ENCODE data around the gene APOO.

The APOO gene

GRCh38 chrX:23797371-23798128, 110.2 kb downstream of the APOO start:
- H3K4me1 Mint-ChIP-seq: no peaks in the 10 kb centered on the region
- no peaks in the 10 kb centered on the region for H3K36me3 Mint-ChIP-seq
- no peak overlapping the region for H3K27ac Mint-ChIP-seq
- no peak overlapping the region for H3K4me3 Mint-ChIP-seq
- H3K27me3 Mint-ChIP-seq: no peaks in the 10 kb centered on the region
- H3K9me3 Mint-ChIP-seq: no peaks in the 10 kb centered on the region

GRCh38 chrX:23795221-23795620, 112.5 kb downstream of the APOO start:
- Mint-ChIP-seq H3K27ac (no peak overlapping the region), H3K4me1 (no peaks in the 10 kb centered on the region), H3K36me3 (no peaks in the 10 kb centered on the region), H3K9me3 (no peaks in the 10 kb centered on the region), H3K4me3 (no peak overlapping the region), H3K27me3 (no peaks in the 10 kb centered on the region)

GRCh38 chrX:23792861-23793553, 114.7 kb downstream of the APOO start:
- Mint-ChIP-seq H3K27me3 (no peaks in the 10 kb centered on the region), H3K36me3 (no peaks in the 10 kb centered on the region), H3K4me1 (no peaks in the 10 kb centered on the region), H3K27ac (no peak overlapping the region), H3K4me3 (no peak overlapping the region), H3K9me3 (no peaks in the 10 kb centered on the region)

GRCh38 chrX:23790155-23790497, 117.6 kb downstream of the APOO start:
- Mint-ChIP-seq H3K4me1 (peaks cover 8% of the 10 kb centered on the region), H3K4me3 (no peak overlapping the region), H3K36me3 (peaks cover 7% of the 10 kb centered on the region), H3K27ac (no peak overlapping the region), H3K9me3 (no peaks in the 10 kb centered on the region), H3K27me3 (no peaks in the 10 kb centered on the region)

GRCh38 chrX:23789386-23790154, 118.2 kb downstream of the APOO start:
- no peak overlapping the region for H3K27ac Mint-ChIP-seq
- H3K4me3 Mint-ChIP-seq: no peak overlapping the region
- H3K9me3 Mint-ChIP-seq: no peaks in the 10 kb centered on the region

GRCh38 chrX:23788946-23789345, 118.8 kb downstream of the APOO start:
- no peak overlapping the region for H3K27ac Mint-ChIP-seq
- H3K27me3 Mint-ChIP-seq: no peaks in the 10 kb centered on the region
- peaks cover 17% of the 10 kb centered on the region for H3K36me3 Mint-ChIP-seq
- H3K4me3 Mint-ChIP-seq: no peak overlapping the region
- H3K9me3 Mint-ChIP-seq: no peaks in the 10 kb centered on the region
- H3K4me1 Mint-ChIP-seq: peaks cover 20% of the 10 kb centered on the region

More at GRCh38 chrX:23789386-23790154, 118.2 kb downstream of the APOO start:
- peaks cover 13% of the 10 kb centered on the region for H3K4me1 Mint-ChIP-seq
- H3K27me3 Mint-ChIP-seq: no peaks in the 10 kb centered on the region
- H3K36me3 Mint-ChIP-seq: peaks cover 11% of the 10 kb centered on the region

GRCh38 chrX:23788521-23788920, 119.2 kb downstream of the APOO start:
- no peaks in the 10 kb centered on the region for H3K27me3 Mint-ChIP-seq
- peaks cover 23% of the 10 kb centered on the region for H3K4me1 Mint-ChIP-seq
- peaks cover 19% of the 10 kb centered on the region for H3K36me3 Mint-ChIP-seq
- H3K4me3 Mint-ChIP-seq: no peak overlapping the region
- H3K9me3 Mint-ChIP-seq: no peaks in the 10 kb centered on the region
- H3K27ac Mint-ChIP-seq: peak overlapping the region; percentile 32

GRCh38 chrX:23787745-23788118, 120.0 kb downstream of the APOO start:
- Mint-ChIP-seq H3K4me1 (peaks cover 23% of the 10 kb centered on the region), H3K36me3 (peaks cover 19% of the 10 kb centered on the region), H3K9me3 (no peaks in the 10 kb centered on the region), H3K27me3 (no peaks in the 10 kb centered on the region), H3K27ac (no peak overlapping the region), H3K4me3 (no peak overlapping the region)

- Mint-ChIP-seq H3K4me3 (no peak overlapping the region), H3K27ac (no peak overlapping the region), H3K9me3 (no peaks in the 10 kb centered on the region), H3K27me3 (no peaks in the 10 kb centered on the region), H3K4me1 (peaks cover 36% of the 10 kb centered on the region), H3K36me3 (peaks cover 19% of the 10 kb centered on the region)
Observed at GRCh38 chrX:23786268-23786815, 121.4 kb downstream of the APOO start.

GRCh38 chrX:23785580-23785979, 122.2 kb downstream of the APOO start:
- H3K27ac Mint-ChIP-seq: peak overlapping the region; percentile 92
- peaks cover 39% of the 10 kb centered on the region for H3K4me1 Mint-ChIP-seq
- no peaks in the 10 kb centered on the region for H3K9me3 Mint-ChIP-seq
- peaks cover 19% of the 10 kb centered on the region for H3K36me3 Mint-ChIP-seq
- no peaks in the 10 kb centered on the region for H3K27me3 Mint-ChIP-seq
- H3K4me3 Mint-ChIP-seq: peak overlapping the region; percentile 96

GRCh38 chrX:23784470-23785331, 123.0 kb downstream of the APOO start:
- Mint-ChIP-seq H3K9me3 (no peaks in the 10 kb centered on the region), H3K4me1 (peaks cover 39% of the 10 kb centered on the region), H3K36me3 (peaks cover 19% of the 10 kb centered on the region), H3K4me3 (peak overlapping the region; percentile 96), H3K27ac (peak overlapping the region; percentile 92), H3K27me3 (no peaks in the 10 kb centered on the region)

- Mint-ChIP-seq H3K4me1 (peaks cover 39% of the 10 kb centered on the region), H3K4me3 (peak overlapping the region; percentile 96), H3K27me3 (no peaks in the 10 kb centered on the region), H3K9me3 (no peaks in the 10 kb centered on the region), H3K27ac (peak overlapping the region; percentile 92), H3K36me3 (peaks cover 19% of the 10 kb centered on the region)
Observed at GRCh38 chrX:23783589-23784469, 123.9 kb downstream of the APOO start.
